ENCODE data around the gene PTTG1IP.

- TF ChIP-seq CTCF (IDR thresholded peaks at IDR 0.05; ENCODE audit: insufficient read depth, low read depth, low read length), result no peak
- TF ChIP-seq EZH2 (IDR thresholded peaks at IDR 0.05; ENCODE audit: insufficient read depth, low read length), result no peak
These were observed 50.3 kb downstream of the PTTG1IP start for GRCh38 chr21:44823179-44823660.

All from astrocyte (in vitro differentiated cells and primary cell).